ENCODE results near the gene AMDHD2.

Gene AMDHD2

GRCh38 chr16:2500430-2500917 is 19.7 kb upstream of the AMDHD2 start:
- DNase-seq, result no peak

- peak; percentile 82 for DNase-seq
Observed at GRCh38 chr16:2500918-2501750, 19.0 kb upstream of the AMDHD2 start.

GRCh38 chr16:2501946-2502895 is 17.9 kb upstream of the AMDHD2 start:
- no peak for DNase-seq

- no peak for DNase-seq
Observed at GRCh38 chr16:2505695-2506094, 14.5 kb upstream of the AMDHD2 start.

- no peak for DNase-seq
Observed at GRCh38 chr16:2507052-2507659, 13.0 kb upstream of the AMDHD2 start.

GRCh38 chr16:2507665-2508064 is 12.5 kb upstream of the AMDHD2 start:
- no peak for DNase-seq

GRCh38 chr16:2508722-2509400 is 11.3 kb upstream of the AMDHD2 start:
- no peak for DNase-seq

GRCh38 chr16:2511128-2511800 is 8.9 kb upstream of the AMDHD2 start:
- no peak for DNase-seq

GRCh38 chr16:2511996-2512734 is 8.0 kb upstream of the AMDHD2 start:
- DNase-seq, result no peak

GRCh38 chr16:2512735-2513404 is 7.3 kb upstream of the AMDHD2 start:
- peak; percentile 47 for DNase-seq

GRCh38 chr16:2513405-2514332 is 6.5 kb upstream of the AMDHD2 start, which contains the start of gene ATP6V0C:
Gene ATP6V0C, plus strand, starts transcription at chr16:2513952. Its CDS starts 152 bp downstream, at chr16:2514104.
- DNase-seq, result peak; percentile 94

GRCh38 chr16:2514333-2515179 is 5.6 kb upstream of the AMDHD2 start:
- DNase-seq, result peak; percentile 60

GRCh38 chr16:2515180-2515851 is 4.9 kb upstream of the AMDHD2 start:
- DNase-seq, result no peak

GRCh38 chr16:2516391-2517240 is 3.6 kb upstream of the AMDHD2 start:
- DNase-seq, result no peak

- no peak for DNase-seq
Observed at GRCh38 chr16:2517954-2518605, 2.1 kb upstream of the AMDHD2 start.
